CD4-positive, alpha-beta T cell treated with Interleukin-2 at 100 ng/mL for 4 hours (primary cell): ENCODE measurements around the gene FHL3.
"Not testable (repeated sequence)": the region's sequence is repeated elsewhere in the genome, so short reads cannot be mapped to it uniquely, and the experiment has no call there.

ENCODE experiments used
- DNase-seq: peaks from one replicate; pipeline ENCODE4 v3.0.0-alpha.2; 2020; ENCODE audit warnings: low spot score

The FHL3 gene

GRCh38 chr1:37987679-37988078 is 17.6 kb downstream of the FHL3 start:
- DNase-seq: no peak

- DNase-seq: no peak
Observed at GRCh38 chr1:37983546-37983945, 21.8 kb downstream of the FHL3 start.

GRCh38 chr1:37978541-37978940 is 26.8 kb downstream of the FHL3 start:
- no peak for DNase-seq

GRCh38 chr1:37975083-37975482 is 30.2 kb downstream of the FHL3 start:
- not testable (repeated sequence) for DNase-seq

- DNase-seq: no peak
Observed at GRCh38 chr1:37974567-37974966, 30.7 kb downstream of the FHL3 start.

- DNase-seq: not testable (repeated sequence)
Observed at GRCh38 chr1:37973684-37974083, 31.6 kb downstream of the FHL3 start.

GRCh38 chr1:37965301-37965700 is 40.0 kb downstream of the FHL3 start:
- no peak for DNase-seq

- DNase-seq: not testable (repeated sequence)
Observed at GRCh38 chr1:37964106-37964505, 41.2 kb downstream of the FHL3 start.

- no peak for DNase-seq
Observed at GRCh38 chr1:37958690-37959089, 46.6 kb downstream of the FHL3 start.

GRCh38 chr1:37955685-37956084 is 49.6 kb downstream of the FHL3 start:
- no peak for DNase-seq

GRCh38 chr1:37954316-37954971 is 50.9 kb downstream of the FHL3 start:
- DNase-seq: no peak

- no peak for DNase-seq
Observed at GRCh38 chr1:37952738-37953137, 52.6 kb downstream of the FHL3 start.

- no peak for DNase-seq
Observed at GRCh38 chr1:37951783-37952624, 53.3 kb downstream of the FHL3 start.

- no peak for DNase-seq
Observed at GRCh38 chr1:37951041-37951782, 54.1 kb downstream of the FHL3 start.

GRCh38 chr1:37949524-37950152 is 55.7 kb downstream of the FHL3 start:
- DNase-seq: no peak

GRCh38 chr1:37948841-37949240 is 56.5 kb downstream of the FHL3 start:
- no peak for DNase-seq

- DNase-seq: no peak
Observed at GRCh38 chr1:37948166-37948565, 57.1 kb downstream of the FHL3 start.

GRCh38 chr1:37947364-37947763 is 58.0 kb downstream of the FHL3 start:
- no peak for DNase-seq
